Keratinocyte (primary cell): ENCODE results near the gene TMEM132C.

Experiments used
- EZH2 ChIP-seq: IDR thresholded peaks from one replicate; pipeline ENCODE4 v1.6.1; 2012; ENCODE audit warnings: inconsistent platforms, mild to moderate bottlenecking, low read length, moderate library complexity
- TF ChIP-seq, protein P1 (sequence below), 3 experiments: IDR thresholded peaks in 1 of 3; conservative IDR thresholded peaks in 1 of 3; optimal IDR thresholded peaks in 1 of 3; 2 replicates in 2 of 3; 3 replicates in 1 of 3; pipeline versions ENCODE3 to v1.5.1; 2011; ENCODE audit warnings: low read length in 3 of 3, mild to moderate bottlenecking in 3 of 3, moderate library complexity in 2 of 3, control low read depth in 1 of 3, inconsistent platforms in 1 of 3; ENCODE audit not compliant: insufficient read depth in 2 of 3; ENCODE audit errors: extremely low read depth in 1 of 3

DNA sequence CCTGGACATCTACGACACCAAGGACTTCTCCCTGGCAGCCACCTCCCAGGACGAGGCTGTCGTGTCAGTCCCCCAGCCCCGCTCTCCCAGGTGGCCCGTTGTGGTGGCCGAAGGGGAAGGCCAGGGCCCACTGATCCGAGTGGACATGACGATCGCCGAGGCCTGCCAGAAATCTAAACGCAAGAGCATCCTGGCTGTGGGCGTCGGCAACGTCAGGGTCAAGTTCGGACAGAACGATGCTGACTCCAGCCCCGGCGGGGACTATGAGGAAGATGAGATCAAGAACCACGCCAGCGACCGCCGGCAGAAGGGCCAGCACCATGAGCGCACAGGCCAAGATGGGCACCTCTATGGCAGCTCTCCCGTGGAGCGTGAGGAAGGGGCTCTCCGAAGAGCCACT lies 438.2 kb downstream of the TMEM132C start:
- TF ChIP-seq, protein P1, sequence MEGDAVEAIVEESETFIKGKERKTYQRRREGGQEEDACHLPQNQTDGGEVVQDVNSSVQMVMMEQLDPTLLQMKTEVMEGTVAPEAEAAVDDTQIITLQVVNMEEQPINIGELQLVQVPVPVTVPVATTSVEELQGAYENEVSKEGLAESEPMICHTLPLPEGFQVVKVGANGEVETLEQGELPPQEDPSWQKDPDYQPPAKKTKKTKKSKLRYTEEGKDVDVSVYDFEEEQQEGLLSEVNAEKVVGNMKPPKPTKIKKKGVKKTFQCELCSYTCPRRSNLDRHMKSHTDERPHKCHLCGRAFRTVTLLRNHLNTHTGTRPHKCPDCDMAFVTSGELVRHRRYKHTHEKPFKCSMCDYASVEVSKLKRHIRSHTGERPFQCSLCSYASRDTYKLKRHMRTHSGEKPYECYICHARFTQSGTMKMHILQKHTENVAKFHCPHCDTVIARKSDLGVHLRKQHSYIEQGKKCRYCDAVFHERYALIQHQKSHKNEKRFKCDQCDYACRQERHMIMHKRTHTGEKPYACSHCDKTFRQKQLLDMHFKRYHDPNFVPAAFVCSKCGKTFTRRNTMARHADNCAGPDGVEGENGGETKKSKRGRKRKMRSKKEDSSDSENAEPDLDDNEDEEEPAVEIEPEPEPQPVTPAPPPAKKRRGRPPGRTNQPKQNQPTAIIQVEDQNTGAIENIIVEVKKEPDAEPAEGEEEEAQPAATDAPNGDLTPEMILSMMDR (optimal IDR thresholded peaks at IDR 0.05 in 1 of 3, IDR thresholded peaks at IDR 0.05 in 1 of 3, conservative IDR thresholded peaks at IDR 0.05 in 1 of 3; ENCODE audit: extremely low read depth in 1 of 3, insufficient read depth in 2 of 3, low read length in 3 of 3) = no peak
- no peak for TF ChIP-seq EZH2
